Thymus (tissue), 11 donors: Measurements from ENCODE around the gene SOBP. TPM values are rescaled to one million over a fixed set of nuclear protein-coding genes. Genes with fewer than 3 reads are reported as not detected.
"Not testable (repeated sequence)": the region's sequence is repeated elsewhere in the genome, so short reads cannot be mapped to it uniquely, and the experiment has no call there.

ENCODE experiments used
- DNase-seq, 9 donors: peaks; one replicate each; pipeline ENCODE4 v3.0.0-alpha.2; 2013; ENCODE audit warnings: low spot score in 9 of 9, low read depth in 6 of 9, missing footprints in 1 of 9
- H3K27ac ChIP-seq, 2 donors: one replicate each; pipeline ENCODE4 v1.5.1; 2013; ENCODE audit warnings: control low read depth in 1 of 2, low read depth in 1 of 2, low read length in 1 of 2, mild to moderate bottlenecking in 1 of 2, moderate library complexity in 1 of 2
- H3K27me3 ChIP-seq, 2 donors: one replicate each; pipeline ENCODE4 v1.5.1; 2013; ENCODE audit warnings: low read length in 1 of 2; ENCODE audit not compliant: control insufficient read depth in 2 of 2, insufficient read depth in 1 of 2
- H3K36me3 ChIP-seq, 2 donors: one replicate each; pipeline ENCODE4 v1.5.1; 2013; ENCODE audit warnings: low read length in 1 of 2, mild to moderate bottlenecking in 1 of 2, moderate library complexity in 1 of 2; ENCODE audit not compliant: control insufficient read depth in 2 of 2, insufficient read depth in 2 of 2
- H3K4me1 ChIP-seq, 2 donors: one replicate each; pipeline ENCODE4 v1.5.1; 2013; ENCODE audit warnings: low read length in 2 of 2; ENCODE audit not compliant: control insufficient read depth in 2 of 2, insufficient read depth in 2 of 2
- H3K4me3 ChIP-seq, 2 donors: one replicate each; pipeline ENCODE4 v1.5.1; 2013; ENCODE audit warnings: low read length in 2 of 2, control low read depth in 1 of 2, mild to moderate bottlenecking in 1 of 2
- H3K9me3 ChIP-seq, 2 donors: one replicate each; pipeline ENCODE4 v1.5.1; 2013; ENCODE audit warnings: low read length in 1 of 2, mild to moderate bottlenecking in 1 of 2; ENCODE audit not compliant: control insufficient read depth in 2 of 2, insufficient read depth in 1 of 2
- WGBS: extraction: QIAGEN DNeasy Blood & Tissue Kit; methylation state at CpG from one replicate; pipeline ENCODE4 v1.1.7; 2013; 5-methylcytosine and 5-hydroxymethylcytosine counted together
- polyA plus RNA-seq: library from polyadenylated mRNA; stranded (reverse); fragments of 200-250 nt; gene quantifications from one replicate; pipeline ENCODE4 v1.2.3, GENCODE V29; 2013
- total RNA-seq: library from RNA; stranded (reverse); fragments of 120-200 nt; gene quantifications from one replicate; pipeline ENCODE4 v1.2.4, GENCODE V29; 2013
- donor health status: healthy.

The SOBP gene
- total and polyA plus RNA-seq, 2 donors, result 4.1 to 4.2 TPM

DNA sequence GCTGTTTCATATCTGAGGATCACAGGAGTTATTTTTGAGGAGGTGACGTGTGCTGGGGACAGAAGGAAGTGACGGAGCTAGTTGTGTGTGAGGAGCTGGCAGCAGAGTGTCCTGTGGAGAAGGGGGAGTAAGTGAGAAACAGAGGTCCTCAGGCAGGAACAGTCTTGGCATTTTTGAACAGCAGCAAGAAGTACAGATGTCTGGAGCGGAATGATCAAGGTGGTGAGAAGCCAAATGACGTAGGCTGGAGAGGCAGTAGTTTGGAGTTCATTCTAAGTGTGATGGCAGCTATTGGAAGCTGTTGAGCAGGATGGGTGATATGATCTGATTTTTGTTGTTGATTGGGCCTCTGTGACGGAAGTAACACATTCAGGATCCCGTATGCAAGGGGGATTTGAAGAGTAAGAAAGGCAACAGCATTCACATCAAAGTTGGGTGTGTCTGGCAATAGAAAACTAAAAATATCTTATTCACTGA is 52.3 kb downstream of the SOBP start:
- H3K4me3 ChIP-seq, result no peak overlapping the region
- no peaks in the 10 kb centered on the region for H3K4me1 ChIP-seq
- no peak overlapping the region for H3K27ac ChIP-seq
- H3K36me3 ChIP-seq, result no peaks in the 10 kb centered on the region
- no peaks in the 10 kb centered on the region for H3K9me3 ChIP-seq
- peaks cover 0 to 3% of the 10 kb centered on the region in 2 donors for H3K27me3 ChIP-seq
- DNase-seq, result no peak
- 93% methylated on average over 6 of the region's 6 CpGs for WGBS

DNA sequence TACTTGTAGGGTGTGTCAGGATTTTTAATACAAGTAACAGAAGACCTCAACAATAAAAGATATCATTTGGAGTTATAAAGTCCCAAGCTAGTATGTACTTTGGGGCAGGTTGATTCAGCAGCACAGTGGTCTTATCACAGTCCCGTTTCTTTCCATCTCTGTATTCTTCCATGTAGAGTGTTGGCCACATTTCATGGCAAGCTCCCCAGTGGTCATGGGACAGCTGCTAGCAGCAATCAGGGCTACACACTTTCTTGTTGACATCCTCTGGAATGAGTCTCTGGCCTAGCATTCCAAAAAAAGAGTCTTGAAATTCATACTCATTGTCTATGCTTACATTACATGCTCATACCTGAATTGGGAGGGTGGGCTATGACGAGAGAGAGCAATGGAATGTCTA is 53.2 kb downstream of the SOBP start:
- no peak for DNase-seq
- H3K9me3 ChIP-seq, result no peaks in the 10 kb centered on the region
- peaks cover 0 to 3% of the 10 kb centered on the region in 2 donors for H3K27me3 ChIP-seq
- WGBS, result 96% methylated on average over 2 of the region's 2 CpGs
- no peaks in the 10 kb centered on the region for H3K36me3 ChIP-seq
- no peak overlapping the region for H3K4me3 ChIP-seq
- no peaks in the 10 kb centered on the region for H3K4me1 ChIP-seq
- H3K27ac ChIP-seq, result no peak overlapping the region

DNA sequence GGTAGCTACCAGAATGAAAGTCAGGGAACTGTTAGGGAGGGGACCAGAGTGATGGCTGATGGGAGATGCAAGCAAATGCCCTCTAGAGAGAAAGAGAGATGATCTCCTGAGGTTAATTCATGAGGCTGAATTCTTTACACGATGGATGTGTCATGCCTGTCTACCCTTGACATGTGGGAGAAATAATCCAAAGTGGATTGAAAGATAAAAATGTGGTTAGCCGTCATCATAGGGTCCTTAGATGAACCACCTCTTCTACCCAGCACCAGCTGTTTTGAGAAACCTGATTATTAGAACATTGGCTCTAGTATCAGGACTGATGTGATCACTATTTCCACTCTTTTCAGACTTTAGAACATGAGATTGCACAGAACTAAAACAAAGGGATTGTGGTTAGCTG is 53.6 kb downstream of the SOBP start:
- Histone ChIP-seq H3K9me3 (no peaks in the 10 kb centered on the region), H3K4me3 (no peak overlapping the region), H3K36me3 (no peaks in the 10 kb centered on the region), H3K4me1 (no peaks in the 10 kb centered on the region), H3K27ac (no peak overlapping the region), H3K27me3 (no peaks in the 10 kb centered on the region)
- no peak for DNase-seq
- 92% methylated on average over 2 of the region's 2 CpGs for WGBS

DNA sequence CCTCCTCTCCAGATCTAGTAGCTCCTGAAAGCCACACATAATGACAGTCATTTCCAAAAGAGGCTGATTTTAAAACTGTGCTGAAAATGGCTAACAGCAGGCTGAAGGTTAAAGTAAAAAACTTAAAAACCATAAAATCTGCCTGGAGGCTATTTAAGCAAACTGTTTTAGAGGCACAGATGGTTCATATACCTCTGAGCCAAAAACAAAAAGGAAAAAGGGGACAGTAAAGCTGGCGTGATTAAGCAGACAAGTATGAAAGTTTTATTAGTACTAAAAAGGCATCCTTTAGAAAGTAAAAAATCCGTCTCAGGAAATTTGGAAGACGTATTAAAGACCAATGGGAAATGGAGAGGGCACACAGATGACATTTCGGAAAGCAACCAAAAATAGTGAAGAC is 55.8 kb downstream of the SOBP start:
- DNase-seq, result no peak
- no peak overlapping the region for H3K4me3 ChIP-seq
- no peaks in the 10 kb centered on the region for H3K4me1 ChIP-seq
- no peak overlapping the region for H3K27ac ChIP-seq
- no peaks in the 10 kb centered on the region for H3K9me3 ChIP-seq
- no peaks in the 10 kb centered on the region for H3K36me3 ChIP-seq
- 95% methylated on average over 4 of the region's 4 CpGs for WGBS
- H3K27me3 ChIP-seq, result no peaks in the 10 kb centered on the region

DNA sequence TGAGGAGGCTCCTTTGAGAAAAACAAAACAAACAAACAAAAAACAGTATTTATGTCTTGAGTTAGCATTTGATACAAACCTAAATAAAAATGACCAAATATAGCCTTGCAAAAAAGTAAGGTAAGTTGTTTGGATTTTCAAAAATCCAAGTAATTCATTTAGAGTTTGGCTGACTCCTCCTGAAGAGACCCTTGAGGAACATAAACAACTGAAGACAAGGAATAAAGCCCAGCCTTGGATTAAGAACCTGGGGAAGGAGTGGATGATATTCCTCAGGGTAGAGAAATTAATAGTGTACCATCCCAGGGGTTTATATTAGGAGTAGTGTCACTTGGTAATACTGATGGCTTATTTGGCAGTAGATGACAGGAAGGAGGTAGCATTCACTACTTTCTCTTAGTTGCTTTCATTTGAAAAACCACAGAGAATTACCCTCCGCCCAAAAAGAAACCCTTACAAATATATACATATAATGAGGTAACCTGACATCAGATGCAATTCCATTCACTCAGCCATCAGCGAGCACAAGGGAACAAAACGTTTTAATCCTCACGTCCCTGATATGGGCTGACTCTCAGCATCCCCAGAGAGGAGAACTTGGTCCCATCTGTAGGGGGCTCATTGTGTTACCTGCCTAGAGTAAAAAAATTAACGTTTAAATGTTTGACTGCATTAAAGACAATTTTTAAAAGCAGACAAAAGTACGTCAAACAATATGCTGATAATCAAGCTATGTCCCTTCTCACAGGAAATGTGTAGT is 57.0 kb downstream of the SOBP start:
- no peak for DNase-seq
- WGBS, result 86% methylated on average over 6 of the region's 6 CpGs
- Histone ChIP-seq H3K36me3 (no peaks in the 10 kb centered on the region), H3K27me3 (no peaks in the 10 kb centered on the region), H3K4me3 (no peak overlapping the region), H3K4me1 (no peaks in the 10 kb centered on the region), H3K9me3 (no peaks in the 10 kb centered on the region), H3K27ac (no peak overlapping the region)

DNA sequence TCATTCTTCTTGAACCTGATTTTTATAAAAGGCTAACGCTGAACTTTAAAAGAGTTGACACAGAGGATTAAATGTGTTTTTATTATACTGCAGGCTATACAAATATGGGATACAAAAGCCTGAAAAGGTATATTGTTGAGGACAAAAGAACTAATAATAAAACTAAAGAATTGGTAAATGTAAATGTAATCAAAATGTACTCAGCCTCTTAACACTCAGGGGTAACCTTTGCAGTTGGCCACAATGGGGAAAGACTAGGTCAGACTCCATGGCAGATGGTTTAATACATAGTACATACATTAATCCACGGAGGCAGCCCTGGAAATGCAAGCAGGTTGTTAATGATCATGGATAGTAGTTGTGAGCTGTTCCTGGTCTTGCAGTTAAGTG is 57.5 kb downstream of the SOBP start:
- Histone ChIP-seq H3K4me1 (no peaks in the 10 kb centered on the region), H3K27me3 (no peaks in the 10 kb centered on the region), H3K4me3 (no peak overlapping the region), H3K27ac (no peak overlapping the region), H3K9me3 (no peaks in the 10 kb centered on the region), H3K36me3 (no peaks in the 10 kb centered on the region)
- DNase-seq, result no peak
- 72% methylated on average over 2 of the region's 2 CpGs for WGBS

DNA sequence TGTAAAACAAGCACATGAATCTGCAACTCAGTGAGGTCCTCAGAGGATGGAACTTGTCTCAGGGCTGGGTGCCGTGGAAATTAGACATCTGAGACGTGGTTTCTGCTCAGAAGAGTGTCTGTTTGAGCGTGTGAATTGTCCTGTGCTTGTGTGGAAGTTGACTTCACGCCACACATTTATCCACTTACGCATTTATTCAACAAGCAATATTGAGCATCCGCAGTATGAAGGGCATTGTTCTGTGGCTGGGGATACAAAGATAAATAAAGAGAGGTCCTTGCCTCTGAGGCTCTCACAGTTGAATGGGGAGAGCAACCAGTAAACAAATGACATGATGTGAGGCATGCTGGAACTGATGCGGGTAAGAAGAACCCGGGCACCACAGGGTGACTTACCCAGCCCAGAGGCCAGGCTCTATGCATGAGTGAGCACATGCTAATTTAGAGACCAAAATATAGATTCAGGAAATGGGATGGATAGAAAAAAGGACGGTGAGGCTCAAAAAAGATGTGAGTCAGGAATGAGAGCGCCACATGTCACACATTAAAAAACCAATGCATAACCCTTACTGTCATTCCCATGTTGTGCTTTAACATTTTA is 60.4 kb downstream of the SOBP start:
- no peak for DNase-seq
- Histone ChIP-seq H3K4me3 (no peak overlapping the region), H3K27ac (no peak overlapping the region), H3K36me3 (no peaks in the 10 kb centered on the region), H3K4me1 (no peaks in the 10 kb centered on the region), H3K9me3 (no peaks in the 10 kb centered on the region), H3K27me3 (no peaks in the 10 kb centered on the region)
- 96% methylated on average over 10 of the region's 10 CpGs for WGBS

DNA sequence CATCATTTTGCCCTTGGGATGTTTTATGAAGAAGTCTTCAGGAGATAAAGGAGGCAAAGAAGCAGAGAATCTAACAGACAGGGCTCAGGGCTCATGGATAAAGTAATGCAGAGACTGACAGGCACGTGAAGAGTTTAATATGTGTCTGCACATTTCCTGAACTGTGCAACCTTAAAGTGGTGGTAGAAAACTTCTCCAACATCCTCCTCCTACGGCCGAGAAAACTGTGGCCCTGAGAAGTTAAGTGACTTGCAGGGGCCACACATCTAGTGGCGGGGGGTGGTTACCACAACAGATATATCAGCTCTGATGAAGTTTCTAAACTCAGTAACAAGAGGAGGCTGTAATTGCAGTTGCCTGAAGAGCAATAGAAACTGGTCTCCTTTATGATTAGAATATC is 61.0 kb downstream of the SOBP start:
- Histone ChIP-seq H3K27ac (no peak overlapping the region), H3K27me3 (no peaks in the 10 kb centered on the region), H3K4me3 (no peak overlapping the region), H3K9me3 (no peaks in the 10 kb centered on the region), H3K4me1 (no peaks in the 10 kb centered on the region), H3K36me3 (no peaks in the 10 kb centered on the region)
- no peak for DNase-seq
- WGBS, result 87% methylated on average over 4 of the region's 4 CpGs

DNA sequence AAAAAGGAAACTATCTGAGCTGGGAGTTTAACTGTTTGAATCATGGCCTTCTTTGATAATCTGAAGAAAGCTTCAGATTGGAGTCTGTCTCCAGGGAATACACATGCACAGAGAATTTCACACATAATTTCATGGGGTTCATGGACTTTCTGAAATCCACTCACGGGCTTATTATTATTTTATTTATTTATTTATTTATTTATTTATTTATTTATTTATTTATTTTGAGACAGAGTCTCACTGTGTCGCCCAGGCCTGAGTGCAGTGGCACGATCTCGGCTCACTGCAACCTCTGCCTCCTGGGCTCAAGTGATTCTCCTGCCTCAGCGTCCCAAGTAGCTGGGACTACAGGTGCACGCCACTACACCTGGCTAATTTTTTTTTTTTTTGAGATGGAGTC is 63.2 kb downstream of the SOBP start:
- not testable (repeated sequence) for H3K4me1 ChIP-seq, H3K27me3 ChIP-seq, H3K36me3 ChIP-seq, H3K4me3 ChIP-seq, H3K27ac ChIP-seq, H3K9me3 ChIP-seq, DNase-seq
- WGBS, result 96% methylated on average over 6 of the region's 6 CpGs
